GM19238 (cell line): ENCODE measurements around the gene ADSL.
"Not testable (repeated sequence)": the region's sequence is repeated elsewhere in the genome, so short reads cannot be mapped to it uniquely, and the experiment has no call there.

ENCODE experiments used
- DNase-seq: peaks from one replicate; pipeline ENCODE4 v3.0.0; 2011; ENCODE audit warnings: low spot score; ENCODE audit not compliant: insufficient read length

The ADSL gene

GRCh38 chr22:40346185-40347118 is at the start of gene ADSL:
Gene ADSL, plus strand, starts transcription at chr22:40346500. Its CDS starts 59 bp downstream, at chr22:40346559.
- peak; percentile 84 for DNase-seq

GRCh38 chr22:40300316-40300715 is 46.0 kb upstream of the ADSL start:
- DNase-seq: no peak

- DNase-seq: peak; percentile 39
Measured at GRCh38 chr22:40300884-40301672, 45.2 kb upstream of the ADSL start.

- no peak for DNase-seq
Measured at GRCh38 chr22:40302149-40302548, 44.2 kb upstream of the ADSL start.

DNA sequence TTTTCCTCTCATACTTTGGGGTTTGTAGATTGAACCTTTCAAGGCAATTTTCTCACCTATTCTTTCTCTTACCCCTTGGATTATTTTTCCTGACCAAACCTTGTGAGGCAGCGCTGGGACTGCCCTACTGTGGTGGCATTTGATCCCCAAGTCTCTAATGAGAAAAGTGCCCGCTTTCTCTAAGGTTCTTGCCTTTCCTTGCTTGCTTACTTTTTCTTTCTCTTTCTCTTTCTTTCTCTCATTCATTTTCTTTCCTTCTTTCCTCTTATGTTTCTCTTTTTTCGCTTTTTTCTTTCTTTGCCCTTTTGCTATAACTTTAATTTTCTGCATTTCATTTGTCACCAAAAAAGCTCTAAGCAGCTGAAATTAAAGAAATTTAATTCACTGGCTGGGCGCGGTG is 40.7 kb upstream of the ADSL start:
- no peak for DNase-seq

DNA sequence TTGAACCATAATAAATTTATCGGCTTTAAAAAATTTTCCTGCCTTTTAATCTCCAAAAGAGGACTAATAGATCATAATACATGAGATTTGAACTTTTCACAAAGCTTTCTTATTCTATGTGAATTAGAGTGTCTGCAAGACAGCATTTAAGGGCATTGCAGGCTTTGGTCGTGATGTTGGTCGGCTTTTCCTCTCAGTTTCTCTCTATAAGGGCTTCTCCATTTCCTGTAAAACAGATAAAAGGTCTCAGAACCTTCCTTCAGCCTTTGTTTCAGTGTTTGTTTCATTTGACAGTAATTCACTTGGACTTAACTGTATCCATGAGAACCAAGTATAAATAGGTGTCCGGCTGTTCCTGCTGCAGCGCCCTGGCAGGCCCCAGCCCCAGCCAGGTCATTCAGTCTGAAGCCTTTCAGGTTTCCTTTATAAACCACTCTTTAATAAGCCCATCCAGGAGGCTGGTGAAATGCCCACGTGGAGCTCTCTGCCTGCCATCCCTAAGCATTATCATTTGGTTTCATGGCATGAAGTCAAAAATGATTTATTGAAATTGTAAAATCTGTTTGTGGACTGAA is 37.2 kb upstream of the ADSL start:
- DNase-seq: no peak

- no peak for DNase-seq
Measured at GRCh38 chr22:40309631-40310030, 36.7 kb upstream of the ADSL start.

- no peak for DNase-seq
Measured at GRCh38 chr22:40310081-40310767, 36.1 kb upstream of the ADSL start.

GRCh38 chr22:40310768-40311120 is 35.6 kb upstream of the ADSL start:
- no peak for DNase-seq

DNA sequence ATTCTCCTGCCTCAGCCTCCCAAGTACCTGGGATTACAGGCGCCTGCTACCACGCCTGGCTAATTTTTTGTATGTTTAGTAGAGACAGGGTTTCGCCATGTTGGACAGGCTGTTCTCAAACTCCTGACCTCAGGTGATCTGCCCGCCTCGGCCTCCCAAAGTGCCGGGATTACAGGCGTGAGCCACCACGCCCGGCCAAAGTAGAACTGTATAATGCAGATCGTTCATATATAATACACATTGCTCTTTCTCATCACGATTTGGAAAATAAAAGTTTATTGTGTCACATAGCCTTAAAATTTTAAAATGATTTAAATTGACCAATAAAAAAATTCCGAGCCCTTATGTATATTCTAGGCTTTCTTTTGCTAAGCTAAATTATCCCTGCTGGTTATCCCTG is 34.7 kb upstream of the ADSL start:
- DNase-seq: not testable (repeated sequence)

- DNase-seq: no peak
Measured at GRCh38 chr22:40312050-40312449, 34.2 kb upstream of the ADSL start.

DNA sequence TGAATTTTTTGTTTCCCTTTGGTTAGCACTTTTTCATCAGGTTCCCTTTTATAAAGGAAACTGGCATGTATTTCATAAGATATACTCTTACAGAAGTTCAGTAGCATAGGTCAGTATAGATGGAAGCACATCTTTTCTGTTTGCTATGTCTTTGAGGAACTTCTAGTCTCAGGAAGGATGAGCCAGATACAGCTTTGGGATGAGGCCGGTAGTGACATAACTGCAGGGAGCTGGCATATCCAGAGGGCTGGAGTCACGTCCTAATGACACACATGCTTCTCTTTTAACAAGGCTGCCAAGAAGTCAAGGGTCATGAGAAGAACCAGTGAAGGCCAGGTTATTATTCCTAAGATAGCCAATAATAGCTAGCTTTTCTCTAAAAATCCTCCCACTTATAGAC is 33.3 kb upstream of the ADSL start:
- DNase-seq: no peak

- DNase-seq: no peak
Measured at GRCh38 chr22:40314041-40314440, 32.3 kb upstream of the ADSL start.

DNA sequence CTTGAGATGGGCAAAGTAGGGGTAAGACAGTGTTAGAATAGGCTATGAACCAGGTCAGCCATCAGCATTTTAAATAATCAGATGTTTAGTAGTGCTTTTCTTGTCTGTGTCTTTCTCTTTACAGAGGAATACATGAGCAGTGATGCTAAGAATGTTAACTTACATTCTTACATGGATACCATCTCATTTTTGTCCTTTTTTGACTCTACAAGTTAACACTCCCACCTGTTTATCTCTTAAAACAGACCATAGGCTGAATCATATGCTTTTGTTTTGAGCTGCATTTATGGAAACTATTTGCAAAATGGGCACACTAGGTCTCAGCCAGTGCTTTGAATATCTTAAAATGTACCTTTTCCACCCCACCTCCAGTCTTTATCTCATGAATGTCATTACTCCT is 25.6 kb upstream of the ADSL start:
- DNase-seq: no peak

DNA sequence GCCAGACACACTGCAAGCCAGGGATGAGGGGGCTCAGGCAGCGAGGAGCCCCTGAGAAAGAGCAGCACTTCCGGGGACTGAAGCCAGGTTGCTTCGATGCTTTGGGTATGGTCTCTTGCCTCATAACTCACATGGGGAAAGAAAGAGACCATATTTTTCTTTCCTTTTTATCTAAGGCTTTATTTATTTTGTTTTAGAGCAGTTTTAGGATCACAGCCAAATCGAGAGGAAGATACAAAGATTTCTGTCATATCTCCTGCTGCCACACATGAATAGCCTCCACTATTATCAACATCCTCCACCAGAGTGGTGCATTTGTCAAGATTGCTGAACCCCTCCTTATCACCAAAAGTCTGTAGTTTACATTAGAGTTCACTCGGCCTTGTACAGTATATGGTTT is 24.3 kb upstream of the ADSL start:
- no peak for DNase-seq

GRCh38 chr22:40322818-40323447 is 23.4 kb upstream of the ADSL start:
- no peak for DNase-seq

DNA sequence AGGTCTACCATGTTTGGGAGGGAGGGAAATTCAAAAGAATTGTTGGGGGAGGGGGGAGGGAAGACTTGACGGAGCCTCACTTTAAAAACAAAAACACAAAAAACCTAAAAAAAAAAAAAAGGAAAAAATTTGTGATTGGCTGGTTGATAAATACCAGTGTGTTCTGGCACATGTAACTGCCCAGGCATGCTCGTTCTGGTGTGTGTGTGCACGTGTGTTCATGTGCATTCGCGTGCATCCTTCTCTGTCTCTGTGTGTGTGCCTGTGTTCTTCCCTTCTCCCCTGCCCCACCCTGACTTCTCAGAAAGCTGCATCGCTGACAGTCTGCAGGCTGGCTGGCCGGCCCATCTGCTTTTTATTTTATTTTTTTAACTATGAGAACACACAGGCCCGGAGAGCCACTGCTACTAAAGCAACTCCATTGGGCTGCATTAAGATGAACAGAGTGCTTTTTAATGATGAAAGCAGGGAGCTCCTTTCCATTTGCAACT is 22.6 kb upstream of the ADSL start:
- DNase-seq: no peak

DNA sequence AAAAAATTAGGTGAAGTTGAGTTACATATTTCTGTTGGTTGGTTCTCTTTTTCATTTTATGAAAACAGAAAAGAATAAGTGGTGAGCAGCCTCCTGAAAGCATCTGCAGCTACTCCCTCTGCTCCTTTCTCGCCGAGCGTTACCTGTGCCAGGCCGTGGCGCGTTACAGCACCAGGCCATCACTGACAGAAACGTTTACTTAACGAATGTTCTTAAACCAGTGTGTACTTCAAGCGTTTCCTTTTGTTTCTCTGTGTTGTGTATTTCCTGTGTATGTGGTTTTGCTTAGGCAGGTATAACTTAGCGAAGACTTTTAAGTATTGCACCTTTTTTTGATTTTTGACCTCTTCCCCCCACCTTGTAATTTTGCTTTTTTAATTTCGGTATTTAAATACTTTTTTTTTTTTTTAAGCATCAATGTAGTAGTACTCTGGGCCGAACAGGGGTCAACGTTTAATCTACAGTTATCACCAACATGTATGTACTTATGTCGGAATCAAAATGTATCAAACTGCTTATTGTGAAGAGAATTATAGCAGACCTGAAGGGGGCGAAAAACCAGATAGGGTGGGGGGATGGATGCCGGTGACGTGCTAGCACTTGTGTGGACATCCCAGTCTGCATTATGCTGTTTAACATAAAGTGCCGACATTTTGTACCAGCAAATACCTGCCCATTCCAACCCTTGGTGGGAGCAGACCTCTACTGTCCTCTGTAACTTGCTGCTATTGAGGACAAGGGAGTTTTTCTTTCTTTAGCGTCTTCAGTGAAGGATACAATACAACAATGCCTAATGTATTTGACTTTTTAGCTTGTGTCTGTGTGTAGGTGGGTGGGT is 21.6 kb upstream of the ADSL start:
- DNase-seq: no peak

GRCh38 chr22:40325315-40325714 is 21.0 kb upstream of the ADSL start:
- DNase-seq: no peak
